HG03103 (cell line): Measurements from ENCODE around the gene UCN2.
"Not testable (repeated sequence)": the region's sequence is repeated elsewhere in the genome, so short reads cannot be mapped to it uniquely, and the experiment has no call there.

Source experiments
- ATAC-seq: cut with Tn5 transposase; IDR thresholded peaks from one replicate; pipeline ENCODE4 v1.9.1; 2021; ENCODE audit warnings: low read depth; ENCODE audit not compliant: unreplicated experiment

Gene UCN2

DNA sequence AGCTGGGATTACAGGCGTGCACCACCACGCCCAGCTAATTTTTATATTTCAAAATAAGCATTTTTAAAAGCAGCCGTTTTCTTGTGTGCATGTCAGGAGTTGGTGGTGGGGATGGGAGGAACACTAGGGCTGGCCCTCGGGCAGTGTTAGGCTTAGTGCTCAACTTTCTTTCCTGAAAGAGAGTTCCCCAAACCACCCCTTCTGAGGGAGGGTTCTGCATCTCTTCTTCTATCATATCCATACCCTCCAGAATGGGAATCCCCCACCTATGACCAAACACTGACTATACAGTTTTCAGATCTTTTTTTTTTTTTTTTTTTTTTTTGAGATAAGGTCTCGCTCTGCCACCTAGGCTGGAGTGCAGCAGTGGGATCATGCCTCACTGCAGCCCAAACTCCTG, 19.4 kb downstream of the UCN2 start:
- no peak for ATAC-seq

DNA sequence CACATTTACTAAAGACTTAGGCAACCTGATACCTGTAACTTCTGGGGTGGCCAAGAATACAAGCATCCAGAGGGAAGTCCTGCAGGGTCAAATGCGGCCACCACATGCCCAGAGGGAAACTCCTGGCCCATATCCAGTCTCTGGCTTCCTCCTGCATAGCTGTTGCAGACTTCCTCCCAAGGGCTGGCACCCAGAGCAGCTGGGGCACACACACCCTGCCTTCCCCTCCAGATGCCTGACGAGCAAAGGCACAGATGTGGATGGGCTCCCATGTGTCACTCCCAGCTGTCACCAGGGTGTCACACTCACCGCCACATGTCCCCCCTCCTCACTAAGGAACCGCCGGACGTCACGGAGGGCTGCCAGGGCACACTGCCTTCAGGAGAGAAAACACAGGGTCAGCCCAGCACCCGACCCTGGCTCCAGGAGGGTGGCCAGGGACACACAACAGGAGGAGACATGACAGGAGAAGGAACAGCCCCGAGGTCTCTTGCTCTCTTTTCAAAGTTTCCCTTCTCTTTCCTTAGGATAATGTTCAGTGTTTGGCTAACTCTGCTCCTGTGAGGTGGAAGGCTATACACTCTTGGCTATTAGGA, 20.2 kb downstream of the UCN2 start:
- no peak for ATAC-seq

DNA sequence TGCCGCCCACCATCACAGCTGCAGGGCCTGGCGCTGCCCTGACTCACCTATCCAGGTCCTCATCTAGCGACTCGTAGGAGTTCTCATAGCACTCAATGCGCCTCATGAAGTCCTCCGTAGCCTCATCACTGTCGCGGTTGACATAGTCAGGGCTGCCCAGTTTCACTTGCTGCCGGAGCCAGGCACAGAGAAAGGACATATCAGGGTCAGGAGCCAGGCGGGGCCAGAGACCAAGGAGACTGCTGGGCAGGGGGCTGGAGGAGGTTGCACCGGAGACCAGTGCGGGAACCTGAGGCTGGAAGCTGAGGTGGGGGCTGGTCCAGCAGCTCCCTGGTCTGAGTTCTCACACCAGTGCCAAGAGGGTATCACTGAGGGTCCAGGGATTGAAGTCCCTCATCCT, 25.1 kb downstream of the UCN2 start:
- ATAC-seq: no peak

DNA sequence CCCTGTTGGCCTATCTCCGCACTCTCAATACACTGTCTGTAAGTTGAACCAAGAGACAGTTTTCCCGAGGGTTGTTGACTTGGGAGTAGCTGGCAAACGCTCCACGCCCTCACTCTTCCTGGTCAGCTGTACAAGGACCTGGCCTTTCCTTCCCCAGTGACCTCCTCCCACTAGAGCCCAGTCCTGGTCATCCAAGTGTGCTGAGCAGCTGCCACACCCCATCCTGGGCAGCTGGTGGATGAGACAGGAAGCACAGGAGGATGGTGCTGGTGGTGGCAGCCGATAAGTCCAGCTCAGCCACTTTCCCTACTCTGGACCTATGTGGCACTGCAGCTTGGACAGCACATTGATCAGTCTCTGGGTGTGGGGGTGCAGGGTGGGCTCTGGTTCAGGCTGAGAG, 26.8 kb downstream of the UCN2 start:
- no peak for ATAC-seq

DNA sequence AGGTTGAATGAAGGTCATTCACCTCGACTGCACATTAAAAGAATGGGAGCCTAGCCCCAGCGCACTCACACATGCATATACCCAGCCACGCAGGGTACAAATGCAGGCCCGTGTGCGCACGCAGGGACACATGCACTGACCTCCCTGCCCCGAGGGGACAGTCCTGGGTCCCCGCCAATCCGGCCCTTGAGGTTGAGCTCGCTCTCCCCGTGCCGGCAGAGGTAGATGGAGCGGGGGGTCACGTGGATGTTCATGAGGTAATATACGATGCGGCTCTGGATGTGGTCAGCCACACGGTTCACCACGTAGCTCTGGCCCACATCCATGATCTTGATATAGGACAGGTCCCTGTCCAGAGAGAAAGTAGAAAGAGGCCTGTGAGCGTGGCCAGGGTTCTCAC, 27.5 kb downstream of the UCN2 start:
- no peak for ATAC-seq

DNA sequence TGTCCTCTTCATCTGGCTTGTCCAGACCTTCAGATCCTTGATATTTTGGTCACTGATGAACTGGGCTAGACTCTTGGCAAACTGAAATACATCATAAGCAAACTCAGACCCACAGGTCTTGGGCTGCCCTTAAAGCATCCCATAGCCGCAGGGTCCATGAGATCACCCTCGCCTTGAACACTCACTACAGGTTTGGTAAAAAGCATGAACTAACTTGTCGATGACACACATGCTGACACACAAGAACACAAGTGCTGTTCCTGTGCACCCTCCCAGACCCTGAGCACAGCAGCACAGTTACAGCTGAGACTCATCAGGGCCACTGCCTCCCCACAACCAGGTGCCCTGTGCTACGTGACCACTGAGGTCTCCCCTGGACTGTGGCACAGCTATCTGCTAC, 28.0 kb downstream of the UCN2 start:
- ATAC-seq: no peak

DNA sequence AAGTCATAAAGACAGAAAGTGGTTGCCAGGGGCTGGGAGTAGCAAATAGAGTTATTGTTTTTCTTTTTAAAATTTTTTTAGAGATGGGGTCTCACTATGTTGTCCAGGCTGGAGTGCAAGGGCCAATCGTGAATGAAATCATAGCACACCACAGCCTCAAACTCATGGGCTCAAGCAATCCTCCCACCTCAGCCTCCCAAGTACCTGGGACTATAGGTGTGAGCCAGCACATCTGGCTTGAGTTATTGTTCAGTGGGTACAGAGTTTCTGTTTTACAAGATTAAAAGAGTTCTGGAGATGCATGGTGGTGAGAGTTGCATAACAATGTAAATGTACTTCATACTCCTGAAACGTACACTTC, 30.6 kb downstream of the UCN2 start:
- no peak for ATAC-seq

DNA sequence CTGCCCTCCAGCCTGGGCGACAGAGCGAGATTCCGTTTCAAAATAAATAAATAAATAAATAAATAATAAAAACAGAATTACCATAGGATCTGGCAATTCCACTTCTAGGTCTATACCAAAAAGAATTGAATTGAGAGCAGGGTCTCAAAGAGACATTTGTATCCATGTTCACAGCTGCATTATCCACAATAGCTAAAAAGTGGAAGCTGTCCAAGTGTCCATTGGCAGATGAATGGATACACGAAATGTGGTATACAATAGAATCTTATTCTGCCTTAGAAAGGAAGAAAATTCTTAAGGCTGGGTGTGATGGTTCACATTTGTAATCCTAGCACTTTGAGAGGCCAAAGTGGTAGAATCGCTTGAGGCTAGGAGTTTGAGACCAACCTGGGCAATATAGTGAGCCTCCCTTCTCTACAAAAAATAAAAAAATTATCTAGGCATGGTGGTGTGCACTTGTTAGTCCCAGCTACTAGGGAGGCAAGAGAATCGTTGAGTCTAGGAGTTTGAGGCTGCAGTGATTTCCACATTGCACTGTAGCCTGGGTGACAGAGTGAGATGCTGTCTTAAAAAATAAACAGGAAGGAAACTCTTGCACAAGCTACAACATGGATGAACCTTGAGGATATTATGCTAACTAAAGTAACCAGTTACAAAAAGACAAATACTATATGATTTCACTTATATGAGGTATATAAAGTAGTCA, 31.2 kb downstream of the UCN2 start:
- ATAC-seq: no peak

DNA sequence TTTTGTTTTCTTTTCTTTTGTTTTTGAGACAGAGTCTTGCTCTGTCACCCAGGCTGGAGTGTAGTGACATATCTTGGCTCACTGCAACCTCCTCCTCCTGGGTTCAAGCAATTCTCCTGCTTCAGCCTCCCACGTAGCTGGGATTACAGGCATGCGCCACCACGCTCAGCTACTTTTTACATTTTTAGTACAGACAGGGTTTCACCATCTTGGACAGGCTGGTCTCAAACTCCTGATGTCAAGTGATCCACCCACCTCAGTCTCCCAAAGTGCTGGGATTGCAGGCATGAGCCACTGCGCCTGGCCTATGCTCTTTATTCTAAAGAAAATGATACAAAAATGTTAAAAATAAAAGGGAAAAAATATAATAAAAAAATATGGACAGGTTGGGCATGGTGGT, 32.9 kb downstream of the UCN2 start:
- not testable (repeated sequence) for ATAC-seq

DNA sequence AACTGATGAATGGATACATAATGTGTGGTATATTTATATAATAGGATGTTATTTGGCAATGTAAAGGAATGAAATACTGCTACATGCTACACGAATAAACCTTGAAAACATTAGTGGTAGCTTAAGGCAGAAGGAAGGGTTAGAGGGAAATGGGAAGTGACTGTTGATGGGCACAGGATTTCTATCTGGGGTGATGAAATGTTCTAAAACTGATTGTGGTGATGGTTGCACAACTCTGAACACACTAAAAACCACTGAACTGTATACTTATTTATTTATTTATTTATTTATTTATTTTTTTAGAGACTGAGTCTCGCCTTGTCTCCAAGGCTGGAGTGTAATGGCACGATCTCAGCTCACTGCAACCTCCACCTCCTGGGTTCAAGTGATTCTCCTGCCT, 34.8 kb downstream of the UCN2 start:
- ATAC-seq: no peak

DNA sequence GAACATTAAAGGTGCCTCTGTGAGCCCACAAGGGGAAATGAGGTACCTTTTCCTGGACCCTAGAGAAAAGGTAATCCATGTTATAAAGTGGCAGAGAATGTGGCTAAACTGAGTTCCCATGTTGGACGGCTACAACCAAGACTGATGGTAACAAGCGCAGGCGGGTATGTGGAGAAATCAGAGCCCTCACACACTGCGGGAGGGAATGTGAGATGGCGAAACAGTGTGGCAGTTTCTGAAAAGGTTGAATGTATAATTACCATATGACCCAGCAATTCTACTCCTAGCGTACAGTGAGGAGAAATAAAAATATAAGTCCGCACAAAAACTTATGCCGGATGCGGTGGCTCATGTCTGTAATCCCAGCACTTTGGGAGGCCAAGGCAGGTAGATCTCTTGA, 35.5 kb downstream of the UCN2 start:
- ATAC-seq: no peak

DNA sequence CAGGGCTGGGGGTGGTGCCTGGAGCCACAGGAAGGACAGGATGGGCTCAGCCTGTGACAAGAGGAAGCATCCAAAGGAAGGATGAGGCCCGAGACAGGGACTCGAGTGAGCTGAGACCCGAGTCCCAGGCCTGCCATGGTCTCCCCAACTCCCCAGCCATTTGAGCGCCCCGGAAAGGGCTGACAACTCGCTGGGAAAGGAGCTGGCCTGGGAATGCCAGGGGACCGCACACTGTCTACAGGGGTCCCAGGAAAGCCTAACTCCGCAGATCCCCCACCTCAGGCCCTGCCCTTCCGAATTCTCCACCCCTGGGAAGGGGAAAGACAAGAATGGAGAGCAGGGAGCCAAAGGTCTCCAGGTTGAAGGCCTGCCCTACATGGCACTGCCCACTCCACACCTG, 38.6 kb downstream of the UCN2 start:
- ATAC-seq: no peak

DNA sequence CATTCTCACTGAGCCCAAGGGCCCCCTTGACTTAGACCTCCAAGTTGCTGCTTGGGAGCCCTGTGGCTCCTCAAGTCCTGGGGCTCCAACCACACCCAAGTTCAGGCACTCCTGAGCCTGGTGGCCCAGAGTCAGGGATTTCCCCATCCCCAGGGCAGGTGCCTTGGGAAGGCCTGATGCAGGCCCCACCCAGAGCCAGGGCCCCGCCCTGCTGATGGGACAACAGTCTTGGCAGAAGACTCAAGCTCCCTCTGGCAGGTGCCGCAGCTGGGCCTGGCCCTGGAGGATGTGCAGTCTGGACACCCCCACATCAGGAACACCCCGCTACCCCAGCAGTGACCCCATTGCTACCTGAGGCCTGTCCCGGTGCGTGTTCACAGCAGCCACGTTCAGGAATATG, 41.9 kb downstream of the UCN2 start:
- no peak for ATAC-seq

DNA sequence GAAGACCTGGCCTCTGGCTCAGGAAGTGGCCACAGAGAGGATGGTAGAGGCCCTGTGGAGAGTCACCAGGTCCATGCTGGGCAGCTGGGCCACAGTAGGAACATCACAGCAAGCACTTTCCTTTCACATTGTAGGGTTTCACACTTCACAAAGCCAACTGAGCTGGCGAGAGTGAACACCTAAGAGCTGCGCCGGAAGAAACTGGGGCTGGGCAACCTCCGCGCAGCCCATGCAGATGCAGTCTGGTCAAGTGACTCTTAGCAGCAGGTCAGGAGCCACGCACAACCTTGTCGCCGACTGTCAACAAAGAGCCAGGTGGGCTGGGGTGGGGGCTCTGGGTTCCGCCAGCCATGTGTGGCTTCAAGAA, 44.3 kb downstream of the UCN2 start:
- no peak for ATAC-seq

DNA sequence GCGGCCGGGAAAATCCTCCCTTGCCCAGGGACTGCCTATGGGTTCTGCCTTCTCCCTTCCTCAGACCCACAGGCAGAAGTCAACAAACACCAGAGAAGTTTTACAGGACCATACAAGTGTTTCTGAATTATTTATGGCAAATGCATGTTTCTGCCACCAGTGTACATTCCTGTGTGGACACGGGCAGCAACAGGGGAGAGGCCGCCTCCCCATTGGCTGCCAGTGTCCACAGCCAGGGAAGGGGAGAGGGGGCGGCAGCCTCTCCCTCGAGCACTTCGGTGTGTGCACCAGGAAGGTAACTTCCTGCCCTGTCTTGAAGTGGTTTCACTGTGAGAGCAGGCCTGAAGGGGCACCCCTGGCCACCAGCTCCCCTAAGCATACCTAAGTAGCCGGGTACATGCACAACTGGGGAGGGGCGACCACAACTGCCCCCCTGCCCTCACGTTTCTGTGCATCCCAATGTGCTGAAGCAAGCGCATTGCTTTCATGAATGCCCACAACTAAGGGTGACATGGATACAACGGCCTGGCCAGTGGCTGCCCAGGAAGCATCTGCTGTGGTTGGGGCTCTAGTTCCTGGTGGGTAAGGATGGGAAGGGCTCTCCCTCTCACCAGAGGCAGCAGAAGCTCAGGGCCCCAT, 44.8 kb downstream of the UCN2 start:
- no peak for ATAC-seq

DNA sequence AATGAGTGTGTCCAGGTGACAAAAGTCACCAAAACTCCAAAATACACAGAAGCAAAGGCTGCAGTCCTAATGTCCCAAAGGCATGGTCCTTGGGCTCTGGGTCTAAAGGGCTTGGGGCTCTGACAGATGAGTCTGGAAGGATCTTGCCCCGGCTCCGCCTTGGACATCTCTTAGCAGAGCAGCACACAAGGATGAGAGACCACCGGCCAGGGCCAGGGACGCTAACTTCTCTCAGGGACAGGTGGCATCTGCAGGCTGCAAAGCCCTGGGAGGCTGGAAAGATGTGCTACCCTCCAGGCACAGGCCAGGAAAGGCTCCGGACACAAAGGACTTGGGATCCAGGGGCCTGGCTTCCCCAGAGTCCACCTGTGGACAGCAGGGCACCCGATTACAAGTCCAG, 45.5 kb downstream of the UCN2 start:
- no peak for ATAC-seq

DNA sequence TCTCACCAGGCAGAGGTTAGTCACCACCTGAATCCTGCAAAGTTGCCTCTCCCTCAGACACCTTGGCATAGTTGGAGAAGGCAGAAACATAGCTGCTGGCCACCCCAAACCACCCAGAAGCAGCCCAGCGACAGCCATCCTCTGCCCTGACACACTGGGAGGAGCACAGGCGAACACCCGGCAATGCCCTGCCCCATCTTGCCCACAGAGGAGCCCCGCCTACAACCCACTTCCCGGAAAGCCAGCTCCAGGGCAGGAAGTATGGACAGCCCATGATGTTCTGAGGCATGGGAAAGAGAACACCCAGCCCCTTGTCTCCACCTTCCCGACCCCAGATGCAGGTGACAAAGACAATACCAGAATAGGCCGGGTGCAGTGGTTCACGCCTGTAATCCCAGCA, 47.0 kb downstream of the UCN2 start:
- no peak for ATAC-seq

DNA sequence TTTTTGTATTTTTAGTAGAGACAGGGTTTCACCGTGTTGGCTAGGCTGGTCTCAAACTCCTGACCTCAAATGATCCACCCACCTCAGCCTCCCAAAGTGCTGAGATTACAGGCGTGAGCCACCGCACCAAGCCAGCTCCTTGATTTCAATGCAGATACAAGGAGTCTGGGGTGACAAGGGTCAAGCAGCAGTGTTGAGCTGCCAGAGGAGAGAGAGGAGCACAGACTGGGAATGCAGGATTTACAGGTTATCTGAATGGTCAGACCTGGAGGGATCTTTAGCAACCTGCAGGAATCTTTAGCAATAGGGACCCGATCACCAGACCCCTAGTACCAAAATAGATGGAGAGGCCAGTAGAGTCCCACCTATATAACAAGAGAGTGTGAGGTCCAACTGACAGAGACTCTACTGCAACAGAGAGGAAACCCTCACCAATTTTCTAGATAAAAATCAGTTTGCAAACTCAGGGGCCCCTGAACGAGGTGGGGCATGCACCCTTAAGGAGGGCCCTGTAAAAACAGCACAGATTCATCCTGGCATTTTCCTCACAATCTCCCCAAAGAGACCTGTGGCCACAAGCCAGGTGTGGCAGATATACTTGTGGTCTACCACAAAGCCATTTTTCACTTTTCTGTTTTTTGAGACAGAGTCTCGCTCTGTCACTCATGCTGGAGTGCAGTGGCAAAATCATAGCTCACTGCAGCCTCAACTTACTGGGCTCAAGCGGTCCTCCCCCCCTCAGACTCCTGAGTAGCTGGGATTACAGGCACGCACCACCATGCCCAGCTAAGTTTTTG, 49.0 kb downstream of the UCN2 start:
- ATAC-seq: no peak
